SK-N-SH (cell line): ENCODE data around the gene PCGF3. TPM values are rescaled to one million over a fixed set of nuclear protein-coding genes. Genes with fewer than 3 reads are reported as not detected.

Experiments used
- CTCF ChIA-PET: fragments of 300-600, 350-600 bp; formaldehyde crosslinking; extraction: SDS; loops from one replicate; lab custom pipeline; 2021; lab: Yijun Ruan, JAX
- POLR2A ChIA-PET: fragments of 350-600 bp; sonication (Branson Sonifier 250); formaldehyde crosslinking; extraction: SDS; loops from one replicate; lab custom pipeline; 2020; ENCODE audit warnings: antibody characterized with exemption, inconsistent platforms; lab: Yijun Ruan, JAX
- DNase-seq: peaks from one replicate; pipeline ENCODE4 v3.0.0; 2012
- H2AFZ ChIP-seq: fragments of 200-600 bp; sonication (generic); 2 replicates; pipeline ENCODE4 v1.8.1; 2016; ENCODE audit warnings: antibody characterized with exemption, mild to moderate bottlenecking, low read depth
- H3F3A ChIP-seq: fragments of 200-600 bp; sonication (generic); replicated peaks from 2 replicates; pipeline ENCODE3; 2016; ENCODE audit warnings: antibody characterized with exemption, mild to moderate bottlenecking; ENCODE audit not compliant: insufficient read depth
- H3K27ac ChIP-seq, 2 experiments: fragments of 200-500 bp in 1 of 2; fragments of 200-600 bp in 1 of 2; sonication (Bioruptor generic) in 1 of 2; sonication (generic), shearing (Covaris generic) in 1 of 2; 2 replicates each; pipeline versions ENCODE4 v1.5.1 to v1.6.1; 2014 to 2016; ENCODE audit warnings: low read depth in 2 of 2, inconsistent platforms in 1 of 2, low read length in 1 of 2, mild to moderate bottlenecking in 1 of 2, mixed read lengths in 1 of 2
- H3K27me3 ChIP-seq: fragments of 200-600 bp; sonication (generic), shearing (Covaris generic); 2 replicates; pipeline ENCODE4 v1.6.1; 2016; ENCODE audit warnings: mixed run types; ENCODE audit not compliant: insufficient read depth
- H3K36me3 ChIP-seq, 2 experiments: fragments of 200-500 bp in 1 of 2; fragments of 200-600 bp in 1 of 2; sonication (Bioruptor generic) in 1 of 2; sonication (generic) in 1 of 2; replicated peaks in 1 of 2; 2 replicates each; pipeline versions ENCODE3 to v1.5.1; 2014 to 2016; ENCODE audit warnings: low read length in 1 of 2, mild to moderate bottlenecking in 1 of 2; ENCODE audit not compliant: insufficient read depth in 2 of 2, control insufficient read depth in 1 of 2
- H3K4me1 ChIP-seq, 2 experiments: fragments of 200-500 bp in 1 of 2; fragments of 200-600 bp in 1 of 2; sonication (Bioruptor generic) in 1 of 2; sonication (generic), shearing (Covaris generic) in 1 of 2; 2 replicates each; pipeline versions ENCODE4 v1.5.1 to v1.6.1; 2014 to 2016; ENCODE audit warnings: low read depth in 1 of 2, low read length in 1 of 2, mixed run types in 1 of 2; ENCODE audit not compliant: insufficient read depth in 2 of 2, control insufficient read depth in 1 of 2
- H3K4me2 ChIP-seq: fragments of 200-600 bp; sonication (generic), shearing (Covaris generic); 2 replicates; pipeline ENCODE4 v1.6.1; 2017; ENCODE audit warnings: mixed run types
- H3K4me3 ChIP-seq, 2 experiments: fragments of 200-500 bp in 1 of 2; fragments of 200-600 bp in 1 of 2; sonication (Bioruptor generic) in 1 of 2; sonication (generic), shearing (Covaris generic) in 1 of 2; 2 replicates each; pipeline versions ENCODE4 v1.5.1 to v1.8.1; 2014 to 2016; ENCODE audit warnings: low read depth in 2 of 2, inconsistent platforms in 1 of 2, low read length in 1 of 2, mild to moderate bottlenecking in 1 of 2, mixed read lengths in 1 of 2, moderate library complexity in 1 of 2
- H3K79me2 ChIP-seq: fragments of 200-600 bp; sonication (generic); 2 replicates; pipeline ENCODE4 v1.8.1; 2017; ENCODE audit warnings: mild to moderate bottlenecking; ENCODE audit not compliant: insufficient read depth
- H3K9ac ChIP-seq: fragments of 200-600 bp; sonication (generic); 2 replicates; pipeline ENCODE4 v1.6.1; 2017; ENCODE audit warnings: mixed run types
- H3K9me2 ChIP-seq: fragments of 200-600 bp; sonication (generic); 2 replicates; pipeline ENCODE4 v1.6.1; 2017; ENCODE audit warnings: mixed run types
- H3K9me3 ChIP-seq: fragments of 200-600 bp; sonication (generic); 2 replicates; pipeline ENCODE4 v1.6.1; 2017; ENCODE audit warnings: mixed run types, mild to moderate bottlenecking, moderate library complexity
- H4K20me1 ChIP-seq: fragments of 200-600 bp; sonication (generic); 2 replicates; pipeline ENCODE4 v1.6.1; 2017; ENCODE audit warnings: mild to moderate bottlenecking, mixed run types; ENCODE audit not compliant: insufficient read depth
- CHD2 ChIP-seq: fragments of 150-350 bp; IDR thresholded peaks from 2 replicates; pipeline ENCODE4 v1.6.1; 2018; ENCODE audit warnings: low read length; ENCODE audit not compliant: partially characterized antibody
- CTCF ChIP-seq: fragments of 200-600 bp; sonication (generic); IDR thresholded peaks from 2 replicates; pipeline ENCODE4 v1.6.1; 2017; ENCODE audit warnings: antibody characterized with exemption, mild to moderate bottlenecking, moderate library complexity
- EZH2phosphoT487 ChIP-seq: fragments of 200-600 bp; sonication (generic); IDR thresholded peaks from 2 replicates; pipeline ENCODE4 v1.6.1; 2017; ENCODE audit warnings: low read depth, mixed run types, mild to moderate bottlenecking, antibody characterized with exemption, moderate library complexity, borderline replicate concordance
- FOXJ3 ChIP-seq: sonication (generic); formaldehyde crosslinking; IDR thresholded peaks from 2 replicates; pipeline ENCODE4 v1.5.1; 2020; ENCODE audit warnings: mild to moderate bottlenecking, missing genetic modification reagents
- FOXM1 ChIP-seq: IDR thresholded peaks from 2 replicates; pipeline ENCODE4 v1.4.0; 2012; ENCODE audit warnings: low read depth, mild to moderate bottlenecking
- GABPA ChIP-seq: IDR thresholded peaks from 2 replicates; pipeline ENCODE4 v1.4.0; 2012; ENCODE audit warnings: low read depth, mild to moderate bottlenecking
- IRF3 ChIP-seq: fragments of 150-350 bp; IDR thresholded peaks from 2 replicates; pipeline ENCODE4 v1.6.1; 2016; ENCODE audit warnings: mild to moderate bottlenecking, low read depth, low read length
- JUND ChIP-seq: IDR thresholded peaks from 2 replicates; pipeline ENCODE4 v1.4.0; 2012
- NFIC ChIP-seq: IDR thresholded peaks from 2 replicates; pipeline ENCODE4 v1.4.0; 2012; ENCODE audit warnings: borderline replicate concordance
- RCOR1 ChIP-seq: fragments of 150-350 bp; IDR thresholded peaks from 2 replicates; pipeline ENCODE4 v1.6.1; 2017; ENCODE audit warnings: antibody characterized with exemption, low read length
- RFX5 ChIP-seq: IDR thresholded peaks from 2 replicates; pipeline ENCODE4 v1.6.1; 2012; ENCODE audit warnings: mild to moderate bottlenecking, improper control_type of control experiment, low read length
- RXRA ChIP-seq: IDR thresholded peaks from 2 replicates; pipeline ENCODE4 v1.4.0; 2012; ENCODE audit warnings: low read depth, mild to moderate bottlenecking, borderline replicate concordance
- SIN3A ChIP-seq: IDR thresholded peaks from 2 replicates; pipeline ENCODE4 v1.6.1; 2012; ENCODE audit warnings: low read depth, mild to moderate bottlenecking, low read length, moderate library complexity, borderline replicate concordance
- TAF1 ChIP-seq: IDR thresholded peaks from 2 replicates; pipeline ENCODE4 v1.6.1; 2012; ENCODE audit warnings: low read depth, mild to moderate bottlenecking, low read length, moderate library complexity, borderline replicate concordance
- TCF12 ChIP-seq: IDR thresholded peaks from 2 replicates; pipeline ENCODE4 v1.4.0; 2012
- USF1 ChIP-seq: IDR thresholded peaks from 2 replicates; pipeline ENCODE4 v1.4.0; 2012; ENCODE audit warnings: low read depth, borderline replicate concordance
- USF2 ChIP-seq: fragments of 150-350 bp; IDR thresholded peaks from 2 replicates; pipeline ENCODE4 v1.6.1; 2017; ENCODE audit warnings: antibody characterized with exemption, low read length, low read depth, borderline replicate concordance
- YY1 ChIP-seq: IDR thresholded peaks from 2 replicates; pipeline ENCODE4 v1.4.0; 2012; ENCODE audit warnings: low read depth, mild to moderate bottlenecking
- WGBS: methylation state at CpG from one replicate; pipeline ENCODE4 v1.1.6; 2017; ENCODE audit warnings: low lambda C conversion rate; 5-methylcytosine and 5-hydroxymethylcytosine counted together
- polyA plus RNA-seq, 3 experiments: library from polyadenylated mRNA; depleted of rRNA; stranded (reverse); fragments of >200 nt; gene quantifications; 2 replicates each; pipeline ENCODE4 v1.2.3, GENCODE V29; 2012
- TF ChIP-seq, protein P1 (sequence below): IDR thresholded peaks from 2 replicates; pipeline ENCODE4 v1.6.1; 2012; ENCODE audit warnings: mild to moderate bottlenecking, low read depth, low read length, moderate library complexity

PCGF3 gene
- polyA plus RNA-seq, 1 of the 3 experiments (the other 2 are of a cell fraction): 44.8 TPM

- no peak for TF ChIP-seq USF2
- TF ChIP-seq FOXJ3 (CRISPR knock-in tag): no peak
- no peak for TF ChIP-seq RCOR1
- no peak for TF ChIP-seq YY1
- no peak for TF ChIP-seq EZH2phosphoT487
- no peak for TF ChIP-seq GABPA
- TF ChIP-seq CTCF: no peak
- no peak for TF ChIP-seq RFX5
- TF ChIP-seq, protein P1, sequence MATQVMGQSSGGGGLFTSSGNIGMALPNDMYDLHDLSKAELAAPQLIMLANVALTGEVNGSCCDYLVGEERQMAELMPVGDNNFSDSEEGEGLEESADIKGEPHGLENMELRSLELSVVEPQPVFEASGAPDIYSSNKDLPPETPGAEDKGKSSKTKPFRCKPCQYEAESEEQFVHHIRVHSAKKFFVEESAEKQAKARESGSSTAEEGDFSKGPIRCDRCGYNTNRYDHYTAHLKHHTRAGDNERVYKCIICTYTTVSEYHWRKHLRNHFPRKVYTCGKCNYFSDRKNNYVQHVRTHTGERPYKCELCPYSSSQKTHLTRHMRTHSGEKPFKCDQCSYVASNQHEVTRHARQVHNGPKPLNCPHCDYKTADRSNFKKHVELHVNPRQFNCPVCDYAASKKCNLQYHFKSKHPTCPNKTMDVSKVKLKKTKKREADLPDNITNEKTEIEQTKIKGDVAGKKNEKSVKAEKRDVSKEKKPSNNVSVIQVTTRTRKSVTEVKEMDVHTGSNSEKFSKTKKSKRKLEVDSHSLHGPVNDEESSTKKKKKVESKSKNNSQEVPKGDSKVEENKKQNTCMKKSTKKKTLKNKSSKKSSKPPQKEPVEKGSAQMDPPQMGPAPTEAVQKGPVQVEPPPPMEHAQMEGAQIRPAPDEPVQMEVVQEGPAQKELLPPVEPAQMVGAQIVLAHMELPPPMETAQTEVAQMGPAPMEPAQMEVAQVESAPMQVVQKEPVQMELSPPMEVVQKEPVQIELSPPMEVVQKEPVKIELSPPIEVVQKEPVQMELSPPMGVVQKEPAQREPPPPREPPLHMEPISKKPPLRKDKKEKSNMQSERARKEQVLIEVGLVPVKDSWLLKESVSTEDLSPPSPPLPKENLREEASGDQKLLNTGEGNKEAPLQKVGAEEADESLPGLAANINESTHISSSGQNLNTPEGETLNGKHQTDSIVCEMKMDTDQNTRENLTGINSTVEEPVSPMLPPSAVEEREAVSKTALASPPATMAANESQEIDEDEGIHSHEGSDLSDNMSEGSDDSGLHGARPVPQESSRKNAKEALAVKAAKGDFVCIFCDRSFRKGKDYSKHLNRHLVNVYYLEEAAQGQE: no peak
- no peak for TF ChIP-seq RXRA
- no peak for TF ChIP-seq USF1
- TF ChIP-seq CHD2: no peak
- no peak for TF ChIP-seq TCF12
- TF ChIP-seq TAF1: no peak
- TF ChIP-seq IRF3: no peak
- TF ChIP-seq JUND: no peak
- TF ChIP-seq SIN3A: no peak
- no peak for TF ChIP-seq NFIC
- TF ChIP-seq FOXM1: no peak
- H2AFZ ChIP-seq: no peak overlapping the region
- 32% methylated on average over 17 of the region's 58 CpGs for WGBS
These were observed 48.9 kb upstream of the PCGF3 start for GRCh38 chr4:656436-657337.

More at GRCh38 chr4:656436-657337, 48.9 kb upstream of the PCGF3 start:
- Histone ChIP-seq H3K4me1 (peaks cover 0 to 14% of the 10 kb centered on the region in 2 experiments; a peak in 1 of 4 replicates), H3K4me3 (no peak overlapping the region; a peak in 1 of 4 replicates), H3F3A (no peaks in the 10 kb centered on the region), H4K20me1 (no peaks in the 10 kb centered on the region), H3K79me2 (no peaks in the 10 kb centered on the region), H3K9ac (no peak overlapping the region), H3K9me2 (no peaks in the 10 kb centered on the region), H3K27me3 (0 out of 2 replicates have a peak, but pooled peaks cover 6% of the 10 kb centered on the region), H3K4me2 (no peak overlapping the region), H3K36me3 (no peaks in the 10 kb centered on the region), H3K27ac (no peak overlapping the region; a peak in 1 of 4 replicates), H3K9me3 (no peaks in the 10 kb centered on the region)
- ChIA-PET CTCF (interaction anchor here (0.8 to 1.0 kb wide), 2 partner anchors 13 to 27 kb away, joined by 3 read pairs; no protein-coding TSS in a partner anchor), POLR2A (interaction anchor here (0.7 kb wide), 1 partner anchor 53 kb away, joined by 3 read pairs; no protein-coding TSS in a partner anchor)
- DNase-seq: peak; percentile 81
